Amniotic epithelial cell (primary cell): ENCODE results near the gene HEMGN.

Experiments
- DNase-seq: peaks from one replicate; pipeline ENCODE4 v3.0.0-alpha.2; 2010; ENCODE audit warnings: low read depth

Gene HEMGN

DNA sequence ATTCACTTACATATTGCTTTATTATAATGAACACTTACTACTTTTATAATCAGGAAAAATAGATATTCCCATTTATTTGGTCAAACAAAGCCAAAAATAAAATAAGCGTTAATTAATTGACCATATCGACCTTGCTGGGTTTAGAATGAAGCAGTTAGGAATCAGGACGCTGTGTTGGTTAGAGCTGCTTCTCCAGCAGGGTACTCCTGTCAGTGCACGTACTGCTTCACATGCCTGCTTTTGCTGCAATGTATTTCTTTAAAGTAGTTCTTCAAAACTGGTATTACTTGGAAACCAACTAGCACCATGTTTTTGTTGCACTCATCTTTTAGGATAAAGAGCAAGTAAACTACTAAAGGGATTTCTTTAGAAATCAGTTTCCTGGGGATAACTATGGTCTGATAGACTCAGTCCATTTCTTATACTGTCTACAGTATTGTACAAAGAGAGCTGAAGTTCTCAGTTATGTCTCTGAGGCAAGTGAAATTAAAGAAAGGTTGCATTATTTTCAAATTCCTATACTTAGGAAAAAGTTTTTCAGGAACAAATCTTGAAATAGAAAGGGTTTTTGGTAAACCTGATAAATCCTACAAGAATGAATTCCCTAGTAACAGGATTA, 8.9 kb downstream of the HEMGN start:
- no peak for DNase-seq

GRCh38 chr9:97925497-97926334, 12.3 kb downstream of the HEMGN start:
- DNase-seq = no peak

DNA sequence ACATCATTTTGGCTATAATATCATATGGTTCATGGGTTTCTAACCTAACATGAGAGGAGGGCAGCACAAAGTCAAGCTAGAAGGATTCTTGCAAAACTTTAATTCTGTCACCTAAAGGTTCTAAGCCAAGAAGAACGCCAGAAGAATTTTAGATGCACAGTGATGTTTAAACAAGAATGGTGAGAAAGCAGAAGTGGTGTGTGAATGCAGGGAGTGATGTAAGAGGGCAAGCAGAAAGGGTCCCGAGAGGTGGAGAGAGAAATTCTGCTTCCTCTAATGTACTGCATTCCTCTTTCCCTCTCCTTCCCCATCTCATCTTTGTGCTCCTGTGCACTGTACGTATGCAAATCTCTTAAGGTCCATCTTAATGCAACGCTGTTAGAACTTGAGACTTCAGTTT, 13.6 kb downstream of the HEMGN start:
- no peak for DNase-seq

DNA sequence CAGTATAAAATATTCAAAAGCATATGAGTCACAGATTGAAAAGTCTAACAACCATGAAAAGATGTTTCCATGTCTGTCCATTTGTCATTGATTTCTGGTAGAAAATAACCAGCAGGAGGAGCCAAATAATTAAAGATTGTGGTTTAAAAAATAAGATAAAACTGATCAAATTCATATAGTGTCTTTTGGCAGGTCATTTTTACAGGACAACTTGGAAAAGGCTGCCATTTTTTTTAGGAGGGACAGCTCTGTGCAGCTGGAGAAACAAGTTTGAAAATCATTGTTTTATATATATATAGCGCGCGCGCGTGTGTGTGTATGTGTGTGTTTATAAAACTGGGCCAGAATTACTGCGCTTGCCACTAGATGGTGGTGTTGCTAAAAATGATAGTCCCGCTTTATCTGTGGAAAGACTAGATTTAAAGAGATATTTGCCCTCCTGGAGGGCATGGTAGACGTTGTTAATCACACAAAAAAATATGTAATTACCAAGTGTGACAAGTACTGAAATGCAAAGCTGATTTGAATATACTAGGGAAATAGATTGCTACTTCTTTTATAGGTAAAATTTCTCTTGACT, 14.4 kb downstream of the HEMGN start:
- DNase-seq = peak; percentile 77

GRCh38 chr9:97921959-97922724, 15.8 kb downstream of the HEMGN start, which contains the start of gene TRMO:
TSS of gene TRMO (minus strand) at chr9:97922500. CDS start at chr9:97922493, 7 bp downstream.
- peak; percentile 98 for DNase-seq

- no peak for DNase-seq
These were observed 18.7 kb downstream of the HEMGN start for GRCh38 chr9:97919217-97919813.

GRCh38 chr9:97918611-97919010, 19.4 kb downstream of the HEMGN start:
- DNase-seq = no peak

GRCh38 chr9:97911970-97912369, 26.0 kb downstream of the HEMGN start:
- no peak for DNase-seq

GRCh38 chr9:97911528-97911927, 26.4 kb downstream of the HEMGN start:
- DNase-seq = peak; percentile 24

DNA sequence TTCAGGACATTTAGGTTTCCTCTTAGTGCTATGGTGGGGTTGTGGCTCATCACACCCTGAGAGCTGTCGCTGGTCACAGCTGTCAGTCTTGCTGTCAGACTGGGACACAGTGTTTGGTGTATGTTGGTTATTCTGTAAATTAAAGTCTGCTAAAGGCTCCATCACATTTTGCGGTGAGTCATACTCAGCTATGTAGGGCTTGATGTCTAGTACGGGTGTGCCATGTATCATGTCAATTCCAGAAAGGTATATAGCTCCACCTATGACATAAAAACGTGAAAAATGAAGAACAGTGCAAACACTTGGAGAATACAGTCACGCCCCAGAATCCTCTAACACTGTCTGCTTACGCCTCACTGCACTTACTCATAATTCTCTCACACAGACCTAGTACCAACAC, 27.6 kb downstream of the HEMGN start:
- DNase-seq = no peak

- DNase-seq = no peak
These were observed 29.3 kb downstream of the HEMGN start for GRCh38 chr9:97908705-97909104.

GRCh38 chr9:97907632-97908031, 30.3 kb downstream of the HEMGN start:
- no peak for DNase-seq

DNA sequence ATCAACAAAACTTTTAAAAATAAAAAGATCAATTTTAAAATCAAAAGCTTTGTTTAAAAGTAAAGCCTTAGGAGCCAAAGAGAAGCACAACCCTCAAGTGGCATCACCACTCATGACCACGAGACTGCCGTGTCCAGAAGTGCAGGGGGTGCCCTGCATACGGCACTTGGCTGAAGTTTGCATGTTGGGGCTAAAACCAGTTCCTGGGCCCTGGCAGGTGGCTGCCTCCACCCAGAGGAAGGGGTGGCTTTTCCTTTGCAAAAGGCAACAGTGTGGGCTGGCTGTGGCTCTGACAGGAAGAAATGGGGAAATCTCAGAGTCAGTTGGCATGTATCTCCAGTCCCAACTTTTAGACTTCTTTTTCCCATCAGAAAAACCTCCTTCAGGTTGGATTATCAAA, 30.9 kb downstream of the HEMGN start:
- no peak for DNase-seq

DNA sequence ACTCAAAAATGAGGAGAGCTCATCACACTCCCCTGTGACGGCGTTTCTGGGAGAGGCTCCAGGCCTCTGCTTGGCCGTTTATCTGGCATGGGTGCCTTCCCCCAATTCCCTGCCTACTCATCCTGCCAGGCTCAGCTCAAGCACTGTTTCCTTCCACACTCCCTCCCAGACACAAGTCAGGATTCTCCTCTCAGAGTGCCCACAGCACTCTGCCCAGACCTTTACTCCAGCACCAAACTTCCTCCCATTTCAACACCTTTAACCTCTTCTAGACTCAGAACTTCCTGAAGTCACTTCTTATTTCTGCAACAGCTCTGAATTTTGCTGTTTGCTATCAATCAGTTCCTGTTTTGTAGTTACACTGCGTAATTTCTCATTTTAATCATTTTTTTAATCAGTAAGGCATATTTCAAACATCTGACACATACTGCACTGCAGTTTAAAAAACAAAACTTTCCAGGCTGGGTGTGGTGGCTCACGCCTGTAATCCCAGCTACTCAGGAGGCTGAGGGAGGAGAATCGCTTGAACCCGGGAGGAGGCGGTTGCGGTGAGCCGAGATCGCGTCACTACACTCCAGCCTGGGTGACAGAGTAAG, 31.6 kb downstream of the HEMGN start:
- DNase-seq = no peak

DNA sequence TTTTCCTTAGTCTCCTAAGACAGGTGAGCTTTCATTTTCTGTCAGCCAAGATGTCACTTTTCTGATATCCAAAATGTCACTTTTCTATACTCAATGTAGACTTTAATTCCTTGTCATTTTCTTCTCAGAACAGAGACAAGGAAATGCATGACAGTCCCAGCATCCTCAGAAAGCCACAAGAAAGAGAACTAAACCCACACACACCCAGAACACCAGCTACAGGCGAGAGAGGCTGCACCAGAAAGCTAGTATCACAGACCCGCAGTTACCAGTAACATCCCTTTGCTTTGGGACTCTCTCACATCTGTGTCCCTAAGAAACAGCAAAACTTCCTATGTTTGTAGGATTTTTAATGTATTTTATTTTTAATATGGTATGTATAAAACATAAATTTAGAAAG, 32.7 kb downstream of the HEMGN start:
- no peak for DNase-seq

GRCh38 chr9:97904725-97905124, 33.2 kb downstream of the HEMGN start:
- DNase-seq = no peak

- no peak for DNase-seq
These were observed 34.8 kb downstream of the HEMGN start for GRCh38 chr9:97903177-97903576.

DNA sequence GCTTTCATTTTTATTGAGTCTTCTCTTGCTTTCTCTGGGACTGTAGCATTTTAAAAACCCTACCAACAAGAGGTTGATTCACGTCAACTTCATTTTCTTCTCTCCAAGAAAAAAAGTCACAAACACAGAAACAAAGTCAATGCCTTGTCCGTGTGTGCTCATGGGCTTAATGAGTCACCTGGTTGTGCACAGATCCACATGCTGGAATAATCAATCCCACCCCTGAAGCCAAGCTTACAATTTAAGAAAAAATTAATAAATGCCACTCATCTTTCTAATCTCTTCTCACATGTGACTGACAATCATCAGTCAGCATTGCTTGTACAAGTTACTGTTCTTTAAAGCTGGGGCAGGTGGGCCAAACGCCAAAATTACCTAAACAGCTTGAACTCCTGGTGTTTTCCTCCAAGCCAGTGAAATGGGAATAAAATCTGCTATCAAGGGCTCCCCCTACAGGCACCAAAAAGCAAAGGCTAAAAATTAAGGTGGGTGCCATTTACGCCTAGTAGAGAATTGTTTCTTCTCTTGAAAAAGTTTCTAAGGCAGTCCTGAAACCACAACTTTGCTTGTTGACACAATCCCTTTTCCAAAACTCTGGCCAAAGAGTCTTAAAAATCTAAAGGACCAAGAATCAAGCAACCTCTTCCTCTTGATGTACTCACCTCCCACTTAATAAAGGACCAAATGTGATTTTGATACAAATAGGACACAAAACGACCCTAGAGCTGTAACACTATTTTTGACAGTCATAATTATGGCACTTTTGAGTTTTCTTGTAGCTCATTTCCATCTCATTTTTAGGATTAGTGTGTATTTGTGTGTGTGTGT, 37.0 kb downstream of the HEMGN start:
- DNase-seq = peak; percentile 46

- DNase-seq = peak; percentile 44
These were observed 37.8 kb downstream of the HEMGN start for GRCh38 chr9:97900103-97900737.

- peak; percentile 24 for DNase-seq
These were observed 42.2 kb downstream of the HEMGN start for GRCh38 chr9:97895695-97896332.
